22Rv1 (cell line): Measurements from ENCODE around the gene FCHO2.

Experiments
- ZFX ChIP-seq: fragments of 450-650 bp; IDR thresholded peaks from 2 replicates; pipeline ENCODE4 v1.6.1; 2017; ENCODE audit warnings: antibody characterized with exemption, borderline replicate concordance
- TF ChIP-seq, protein P1 (sequence below): fragments of 450-650 bp; IDR thresholded peaks from 2 replicates; pipeline ENCODE4 v1.5.1; 2017; ENCODE audit warnings: mild to moderate bottlenecking

DNA sequence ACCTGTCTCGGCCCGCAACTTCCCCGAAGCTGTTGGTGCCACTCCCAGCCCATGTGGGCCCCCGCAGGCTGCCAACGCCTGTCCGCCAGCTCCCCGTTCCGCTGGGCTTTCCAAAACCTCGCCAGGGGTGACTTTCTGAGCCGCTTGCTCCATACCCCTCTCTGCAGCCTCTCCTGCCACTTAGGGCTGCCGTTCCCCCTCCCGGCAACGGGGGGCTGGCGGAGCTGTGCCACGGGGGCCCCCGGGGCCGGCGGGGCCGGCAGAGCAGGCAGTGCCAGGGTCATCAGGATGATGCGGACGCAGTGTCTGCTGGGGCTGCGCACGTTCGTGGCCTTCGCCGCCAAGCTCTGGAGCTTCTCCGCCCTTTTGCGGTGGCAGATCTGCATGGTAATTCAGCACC is 40.8 kb downstream of the FCHO2 start:
- TF ChIP-seq, protein P1, sequence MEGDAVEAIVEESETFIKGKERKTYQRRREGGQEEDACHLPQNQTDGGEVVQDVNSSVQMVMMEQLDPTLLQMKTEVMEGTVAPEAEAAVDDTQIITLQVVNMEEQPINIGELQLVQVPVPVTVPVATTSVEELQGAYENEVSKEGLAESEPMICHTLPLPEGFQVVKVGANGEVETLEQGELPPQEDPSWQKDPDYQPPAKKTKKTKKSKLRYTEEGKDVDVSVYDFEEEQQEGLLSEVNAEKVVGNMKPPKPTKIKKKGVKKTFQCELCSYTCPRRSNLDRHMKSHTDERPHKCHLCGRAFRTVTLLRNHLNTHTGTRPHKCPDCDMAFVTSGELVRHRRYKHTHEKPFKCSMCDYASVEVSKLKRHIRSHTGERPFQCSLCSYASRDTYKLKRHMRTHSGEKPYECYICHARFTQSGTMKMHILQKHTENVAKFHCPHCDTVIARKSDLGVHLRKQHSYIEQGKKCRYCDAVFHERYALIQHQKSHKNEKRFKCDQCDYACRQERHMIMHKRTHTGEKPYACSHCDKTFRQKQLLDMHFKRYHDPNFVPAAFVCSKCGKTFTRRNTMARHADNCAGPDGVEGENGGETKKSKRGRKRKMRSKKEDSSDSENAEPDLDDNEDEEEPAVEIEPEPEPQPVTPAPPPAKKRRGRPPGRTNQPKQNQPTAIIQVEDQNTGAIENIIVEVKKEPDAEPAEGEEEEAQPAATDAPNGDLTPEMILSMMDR = no peak
- TF ChIP-seq ZFX = no peak
